ENCODE results near the gene PRKAG2. TPM values are rescaled to one million over a fixed set of nuclear protein-coding genes. Genes with fewer than 3 reads are reported as not detected.

Gene PRKAG2
- total and polyA plus RNA-seq, 2 experiments from 2014 or later: 9.1 to 14.9 TPM

- no peak for TF ChIP-seq CREB1 (CRISPR knock-in tag; IDR thresholded peaks at IDR 0.05; ENCODE audit: low read depth)
- TF ChIP-seq EZH2 (IDR thresholded peaks at IDR 0.05; ENCODE audit: low read depth, unreplicated experiment): no peak
- TF ChIP-seq NANOG (IDR thresholded peaks at IDR 0.05; ENCODE audit: borderline replicate concordance): no peak
- TF ChIP-seq ZNF331 (CRISPR knock-in tag; IDR thresholded peaks at IDR 0.05; ENCODE audit: low read depth): no peak
- no peak for TF ChIP-seq ZNF114 (CRISPR knock-in tag; IDR thresholded peaks at IDR 0.05)
- TF ChIP-seq CTCF (conservative IDR thresholded peaks at IDR 0.05; ENCODE audit: low read depth in 2 of 2): no peak; a peak in 1 of 4 replicates
- no peak for TF ChIP-seq REST (IDR thresholded peaks at IDR 0.05; ENCODE audit: unreplicated experiment)
These were observed 335.0 kb downstream of the PRKAG2 start (continued) for GRCh38 chr7:151541709-151542499.

- H3K27ac ChIP-seq (ENCODE audit: low read depth): no peak overlapping the region
- no peaks in the 10 kb centered on the region for H3F3A ChIP-seq (replicated peaks; ENCODE audit: low read depth)
- H3K27ac Mint-ChIP-seq: no peak overlapping the region
- no peak overlapping the region for H3K4me2 ChIP-seq
- H3K4me1 Mint-ChIP-seq: peaks cover 16% of the 10 kb centered on the region
- no peaks in the 10 kb centered on the region for H3K9me2 ChIP-seq (ENCODE audit: insufficient read depth)
- DNase-seq (ENCODE audit: low spot score): no peak
- no peaks in the 10 kb centered on the region for H3K4me1 ChIP-seq (ENCODE audit: insufficient read depth)
- no peak overlapping the region for H3K4me3 ChIP-seq
- H3K27me3 ChIP-seq (ENCODE audit: insufficient read depth): no peaks in the 10 kb centered on the region
- H3K79me2 ChIP-seq (replicated peaks; ENCODE audit: insufficient read depth): no peaks in the 10 kb centered on the region
- H3K27me3 Mint-ChIP-seq (ENCODE audit: insufficient read depth, low read depth, poor library complexity): peaks cover 13% of the 10 kb centered on the region
- no peak overlapping the region for H3K4me3 Mint-ChIP-seq
- ATAC-seq: no peak
- no peaks in the 10 kb centered on the region for H3K36me3 Mint-ChIP-seq (ENCODE audit: low read depth)
- no peaks in the 10 kb centered on the region for H4K20me1 ChIP-seq (replicated peaks; ENCODE audit: insufficient read depth)
- H2AFZ ChIP-seq: no peak overlapping the region
- no peaks in the 10 kb centered on the region for H3K9me3 Mint-ChIP-seq
- no peaks in the 10 kb centered on the region for H3K36me3 ChIP-seq (ENCODE audit: insufficient read depth)
- TF ChIP-seq CTCF (conservative IDR thresholded peaks at IDR 0.05; ENCODE audit: low read depth in 2 of 2) (no peak), ETS1 (IDR thresholded peaks at IDR 0.05) (no peak), POLR2AphosphoS5 (IDR thresholded peaks at IDR 0.05; ENCODE audit: low read depth) (no peak), EZH2 (IDR thresholded peaks at IDR 0.05; ENCODE audit: low read depth, unreplicated experiment) (no peak), REST (IDR thresholded peaks at IDR 0.05; ENCODE audit: unreplicated experiment) (no peak), ZNF331 (CRISPR knock-in tag; IDR thresholded peaks at IDR 0.05; ENCODE audit: low read depth) (no peak), ZNF114 (CRISPR knock-in tag; IDR thresholded peaks at IDR 0.05) (no peak)
These were observed 336.8 kb downstream of the PRKAG2 start for GRCh38 chr7:151540146-151540545.
